SU-DHL-6 (cell line): ENCODE results near the gene RNF121.

Experiments used
- H2AFZ ChIP-seq: fragments of 200-600 bp; sonication (generic); 2 replicates; pipeline ENCODE4 v1.6.1; 2014; ENCODE audit warnings: low read depth, mild to moderate bottlenecking, moderate library complexity, mixed read lengths, antibody characterized with exemption, low read length; ENCODE audit not compliant: severe bottlenecking
- H3F3A ChIP-seq: fragments of 200-600 bp; shearing (Covaris generic); 2 replicates; pipeline ENCODE4 v1.6.0; 2016; ENCODE audit warnings: antibody characterized with exemption, mild to moderate bottlenecking; ENCODE audit not compliant: insufficient read depth
- H3K27ac ChIP-seq: fragments of 200-600 bp; sonication (generic); 2 replicates; pipeline ENCODE4 v1.5.1; 2016; ENCODE audit warnings: low read depth, mild to moderate bottlenecking, low read length, moderate library complexity, mixed read lengths
- H3K27me3 ChIP-seq: fragments of 200-600 bp; sonication (generic), shearing (Covaris generic); 2 replicates; pipeline ENCODE4 v1.6.0; 2014; ENCODE audit warnings: mild to moderate bottlenecking, low read length
- H3K36me3 ChIP-seq: fragments of 200-600 bp; sonication (generic); 2 replicates; pipeline ENCODE4 v1.6.1; 2014; ENCODE audit warnings: mild to moderate bottlenecking, low read length, mixed read lengths
- H3K4me2 ChIP-seq: fragments of 300-600, 200-600 bp; shearing (Covaris generic), sonication (generic); 2 replicates; pipeline ENCODE4 v1.6.0; 2014; ENCODE audit warnings: low read length, low read depth, mild to moderate bottlenecking; ENCODE audit not compliant: poor library complexity, severe bottlenecking
- H3K4me3 ChIP-seq: fragments of 200-600 bp; sonication (generic); 2 replicates; pipeline ENCODE4 v1.5.1; 2014; ENCODE audit warnings: antibody characterized with exemption, low read length, mild to moderate bottlenecking, mixed read lengths; ENCODE audit not compliant: insufficient read depth, poor library complexity, severe bottlenecking
- H3K79me2 ChIP-seq: fragments of 200-600 bp; sonication (generic); 2 replicates; pipeline ENCODE4 v1.6.1; 2014; ENCODE audit warnings: mild to moderate bottlenecking, low read length, moderate library complexity; ENCODE audit not compliant: insufficient read depth
- H3K9ac ChIP-seq: fragments of 200-600 bp; sonication (generic); 2 replicates; pipeline ENCODE4 v1.7.0; 2014; ENCODE audit warnings: mild to moderate bottlenecking, low read length
- H3K9me2 ChIP-seq: fragments of 200-600 bp; sonication (generic); replicated peaks from 2 replicates; pipeline ENCODE4 v1.6.1; 2014; ENCODE audit warnings: low read length; ENCODE audit not compliant: insufficient read depth
- H3K9me3 ChIP-seq: fragments of 200-600 bp; sonication (generic); 2 replicates; pipeline ENCODE4 v1.6.1; 2014; ENCODE audit warnings: low read length, mixed read lengths; ENCODE audit not compliant: insufficient read depth
- H4K20me1 ChIP-seq: fragments of 200-600 bp; sonication (generic); 2 replicates; pipeline ENCODE4 v1.6.1; 2014; ENCODE audit warnings: low read depth, mild to moderate bottlenecking, antibody characterized with exemption, low read length, moderate library complexity, mixed read lengths
- EZH2phosphoT487 ChIP-seq: fragments of 200-600 bp; sonication (generic), shearing (Covaris generic); conservative IDR thresholded peaks from 2 replicates; pipeline ENCODE4 v1.6.1; 2018; ENCODE audit warnings: mild to moderate bottlenecking, antibody characterized with exemption, low read length, moderate library complexity, mixed read lengths
- TF ChIP-seq, protein P1 (sequence below): fragments of 200-600 bp; sonication (generic); IDR thresholded peaks from one replicate; pipeline ENCODE4 v1.5.1; 2017; ENCODE audit warnings: antibody characterized with exemption, mild to moderate bottlenecking, low read length, moderate library complexity; ENCODE audit not compliant: insufficient read depth, poor library complexity, severe bottlenecking

The RNF121 gene

DNA sequence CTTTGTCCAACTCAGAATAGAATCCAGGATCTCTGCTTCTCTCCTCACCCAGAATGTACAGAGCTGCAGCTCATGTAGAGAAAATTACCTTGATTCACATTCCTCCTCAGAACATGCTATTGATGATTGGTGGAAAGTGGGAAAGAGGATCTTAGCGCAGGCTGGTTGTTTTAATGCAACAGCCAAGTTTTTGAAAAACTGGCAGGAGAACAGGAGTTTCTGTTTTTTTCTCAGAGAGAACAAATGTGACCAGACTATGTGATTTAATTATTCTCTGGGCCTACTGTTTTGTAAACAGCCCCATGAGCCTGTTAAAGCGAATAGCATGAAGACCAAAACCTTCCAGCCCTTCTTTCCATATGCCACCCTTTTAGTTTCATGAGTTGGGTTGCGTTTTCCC is 50.8 kb downstream of the RNF121 start:
- H2AFZ ChIP-seq = no peak overlapping the region
- no peaks in the 10 kb centered on the region for H3K9me2 ChIP-seq
- no peaks in the 10 kb centered on the region; the same call in 1 of the 2 replicates for H3K36me3 ChIP-seq
- no peaks in the 10 kb centered on the region for H4K20me1 ChIP-seq
- no peaks in the 10 kb centered on the region for H3K9me3 ChIP-seq
- H3K4me2 ChIP-seq = no peak overlapping the region
- H3K79me2 ChIP-seq = no peaks in the 10 kb centered on the region
- peaks cover 13% of the 10 kb centered on the region; the same call in 1 of the 2 replicates for H3F3A ChIP-seq
- TF ChIP-seq, protein P1, sequence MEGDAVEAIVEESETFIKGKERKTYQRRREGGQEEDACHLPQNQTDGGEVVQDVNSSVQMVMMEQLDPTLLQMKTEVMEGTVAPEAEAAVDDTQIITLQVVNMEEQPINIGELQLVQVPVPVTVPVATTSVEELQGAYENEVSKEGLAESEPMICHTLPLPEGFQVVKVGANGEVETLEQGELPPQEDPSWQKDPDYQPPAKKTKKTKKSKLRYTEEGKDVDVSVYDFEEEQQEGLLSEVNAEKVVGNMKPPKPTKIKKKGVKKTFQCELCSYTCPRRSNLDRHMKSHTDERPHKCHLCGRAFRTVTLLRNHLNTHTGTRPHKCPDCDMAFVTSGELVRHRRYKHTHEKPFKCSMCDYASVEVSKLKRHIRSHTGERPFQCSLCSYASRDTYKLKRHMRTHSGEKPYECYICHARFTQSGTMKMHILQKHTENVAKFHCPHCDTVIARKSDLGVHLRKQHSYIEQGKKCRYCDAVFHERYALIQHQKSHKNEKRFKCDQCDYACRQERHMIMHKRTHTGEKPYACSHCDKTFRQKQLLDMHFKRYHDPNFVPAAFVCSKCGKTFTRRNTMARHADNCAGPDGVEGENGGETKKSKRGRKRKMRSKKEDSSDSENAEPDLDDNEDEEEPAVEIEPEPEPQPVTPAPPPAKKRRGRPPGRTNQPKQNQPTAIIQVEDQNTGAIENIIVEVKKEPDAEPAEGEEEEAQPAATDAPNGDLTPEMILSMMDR = no peak
- no peak for TF ChIP-seq EZH2phosphoT487
- H3K27ac ChIP-seq = no peak overlapping the region
- no peak overlapping the region for H3K4me3 ChIP-seq
- H3K27me3 ChIP-seq = no peaks in the 10 kb centered on the region
- no peak overlapping the region for H3K9ac ChIP-seq

GRCh38 chr11:71986131-71986530 is 57.3 kb downstream of the RNF121 start:
- Histone ChIP-seq H3K9me3 (no peaks in the 10 kb centered on the region), H2AFZ (no peak overlapping the region), H3F3A (peaks cover 1% of the 10 kb centered on the region; the same call in 1 of the 2 replicates), H3K36me3 (no peaks in the 10 kb centered on the region), H3K27ac (no peak overlapping the region), H3K9me2 (no peaks in the 10 kb centered on the region), H4K20me1 (no peaks in the 10 kb centered on the region), H3K27me3 (no peaks in the 10 kb centered on the region), H3K4me3 (no peak overlapping the region), H3K79me2 (no peaks in the 10 kb centered on the region), H3K9ac (no peak overlapping the region), H3K4me2 (no peak overlapping the region)
- TF ChIP-seq EZH2phosphoT487 = no peak
- TF ChIP-seq, protein P1 = no peak

GRCh38 chr11:71987521-71987920 is 58.7 kb downstream of the RNF121 start:
- Histone ChIP-seq H3K79me2 (no peaks in the 10 kb centered on the region), H3K9ac (no peak overlapping the region), H3K27me3 (no peaks in the 10 kb centered on the region), H3K9me2 (no peaks in the 10 kb centered on the region), H3K36me3 (no peaks in the 10 kb centered on the region), H3K9me3 (no peaks in the 10 kb centered on the region), H3K4me2 (no peak overlapping the region), H3K4me3 (no peak overlapping the region), H3K27ac (no peak overlapping the region), H4K20me1 (no peaks in the 10 kb centered on the region), H3F3A (peaks cover 14% of the 10 kb centered on the region), H2AFZ (no peak overlapping the region)
- TF ChIP-seq, protein P1 = no peak
- TF ChIP-seq EZH2phosphoT487 = no peak
